ACC112 (cell line): ENCODE results near the gene ARHGEF7.

Experiments used
- H2AFZ ChIP-seq: fragments of 200-600 bp; sonication (generic); one replicate; pipeline ENCODE4 v1.6.0; 2017; ENCODE audit warnings: antibody characterized with exemption, low read length; ENCODE audit not compliant: unreplicated experiment
- H3K27ac ChIP-seq: fragments of 200-600 bp; sonication (generic); 2 replicates; pipeline ENCODE4 v1.5.1; 2014; ENCODE audit warnings: low read depth, mild to moderate bottlenecking, antibody characterized with exemption, low read length, moderate library complexity
- H3K27me3 ChIP-seq: fragments of 200-600 bp; sonication (generic); 2 replicates; pipeline ENCODE4 v1.6.1; 2014; ENCODE audit warnings: mild to moderate bottlenecking, antibody characterized with exemption, low read length, moderate library complexity, mixed read lengths; ENCODE audit not compliant: insufficient read depth
- H3K36me3 ChIP-seq: fragments of 200-600 bp; sonication (generic); 2 replicates; pipeline ENCODE4 v1.6.1; 2016; ENCODE audit warnings: mild to moderate bottlenecking, antibody characterized with exemption, low read length, moderate library complexity, mixed read lengths; ENCODE audit not compliant: insufficient read depth
- H3K4me1 ChIP-seq: fragments of 200-600 bp; sonication (generic); one replicate; pipeline ENCODE4 v1.6.1; 2016; ENCODE audit warnings: low read length, mixed read lengths; ENCODE audit not compliant: insufficient read depth, unreplicated experiment, control insufficient read depth
- H3K4me3 ChIP-seq: fragments of 200-600 bp; sonication (generic); 2 replicates; pipeline ENCODE4 v1.5.1; 2014; ENCODE audit warnings: mild to moderate bottlenecking, low read depth, low read length
- H3K79me2 ChIP-seq: fragments of 200-600 bp; sonication (generic); one replicate; pipeline ENCODE4 v1.6.0; 2016; ENCODE audit warnings: low read length; ENCODE audit not compliant: control insufficient read depth, unreplicated experiment, insufficient read depth

ARHGEF7 gene

GRCh38 chr13:111120913-111121312 is 5.8 kb downstream of the ARHGEF7 start:
- Histone ChIP-seq H3K4me1 (peaks cover 5% of the 10 kb centered on the region), H3K36me3 (no peaks in the 10 kb centered on the region), H3K4me3 (no peak overlapping the region), H3K27me3 (peaks cover 50% of the 10 kb centered on the region), H2AFZ (no peak overlapping the region), H3K79me2 (no peaks in the 10 kb centered on the region), H3K27ac (no peak overlapping the region)

- H2AFZ ChIP-seq: no peak overlapping the region
- H3K4me3 ChIP-seq: no peak overlapping the region
- H3K27me3 ChIP-seq: peaks cover 48% of the 10 kb centered on the region
- peaks cover 5% of the 10 kb centered on the region for H3K4me1 ChIP-seq
- H3K27ac ChIP-seq: no peak overlapping the region
- no peaks in the 10 kb centered on the region for H3K36me3 ChIP-seq
- H3K79me2 ChIP-seq: no peaks in the 10 kb centered on the region
Measured at GRCh38 chr13:111121506-111121905, 6.4 kb downstream of the ARHGEF7 start.

DNA sequence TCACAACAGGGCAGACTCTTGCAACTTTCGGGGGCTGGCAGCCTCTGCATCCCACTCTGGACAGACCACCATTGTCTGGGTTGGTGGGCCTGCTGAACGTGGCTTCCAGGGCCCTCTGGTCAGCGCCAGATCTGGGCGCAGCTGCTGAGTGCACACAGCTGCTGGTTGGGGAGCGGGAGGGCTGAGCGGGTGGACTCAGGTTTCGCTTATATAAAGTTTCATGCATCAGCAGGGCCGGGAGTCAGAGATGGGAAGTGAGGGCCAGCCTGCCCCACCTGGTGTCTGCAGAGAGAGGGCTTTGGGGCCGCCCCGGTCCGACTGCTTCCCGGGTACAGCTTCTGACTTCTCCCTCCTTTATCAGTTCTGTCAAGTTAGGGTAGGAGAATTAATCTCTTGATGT is 6.9 kb downstream of the ARHGEF7 start:
- Histone ChIP-seq H3K27me3 (peaks cover 48% of the 10 kb centered on the region), H3K79me2 (no peaks in the 10 kb centered on the region), H3K36me3 (no peaks in the 10 kb centered on the region), H3K27ac (no peak overlapping the region), H3K4me3 (no peak overlapping the region), H2AFZ (no peak overlapping the region), H3K4me1 (no peaks in the 10 kb centered on the region)

DNA sequence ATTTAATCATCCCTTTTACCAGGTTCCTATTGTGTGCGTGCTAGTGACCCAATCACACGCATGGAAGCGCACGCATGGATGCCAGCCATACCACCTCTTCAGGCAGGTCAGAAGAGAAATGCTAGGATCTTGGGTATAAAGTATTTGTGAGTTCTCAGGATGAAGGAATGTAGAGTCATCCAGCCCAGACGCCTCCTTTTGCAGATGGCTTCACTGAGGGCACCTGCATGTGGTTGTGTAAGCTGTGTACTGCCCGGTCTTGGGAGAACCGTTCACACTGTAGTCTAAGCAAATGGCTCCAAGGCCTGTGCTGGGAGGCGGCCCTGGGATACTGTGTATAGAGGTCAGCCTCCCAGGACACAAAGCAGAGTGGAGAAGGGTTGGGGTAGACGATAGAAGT is 7.5 kb downstream of the ARHGEF7 start:
- Histone ChIP-seq H2AFZ (no peak overlapping the region), H3K79me2 (no peaks in the 10 kb centered on the region), H3K27ac (no peak overlapping the region), H3K27me3 (peaks cover 44% of the 10 kb centered on the region), H3K4me1 (no peaks in the 10 kb centered on the region), H3K36me3 (no peaks in the 10 kb centered on the region), H3K4me3 (no peak overlapping the region)

DNA sequence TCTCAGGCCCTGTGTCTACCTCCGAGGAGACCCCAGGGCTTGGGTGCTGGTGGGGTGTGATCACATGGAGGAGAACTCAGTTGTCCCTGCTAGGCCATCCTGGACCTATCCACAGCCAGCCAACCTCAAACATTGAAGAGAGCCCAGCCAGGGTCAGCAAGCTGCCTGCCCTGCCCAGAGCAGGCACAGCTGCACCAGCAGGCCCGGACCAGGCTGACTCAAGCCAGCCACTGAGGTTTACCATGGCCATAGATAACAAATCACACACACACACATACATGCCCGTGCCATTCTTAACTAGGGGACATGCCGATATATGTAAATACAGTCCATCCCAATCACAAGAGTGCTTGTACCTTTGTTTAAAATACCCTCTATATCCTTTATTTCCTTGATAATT is 8.1 kb downstream of the ARHGEF7 start:
- Histone ChIP-seq H3K27me3 (peaks cover 41% of the 10 kb centered on the region), H3K79me2 (no peaks in the 10 kb centered on the region), H2AFZ (no peak overlapping the region), H3K4me3 (no peak overlapping the region), H3K36me3 (no peaks in the 10 kb centered on the region), H3K27ac (no peak overlapping the region), H3K4me1 (no peaks in the 10 kb centered on the region)

- Histone ChIP-seq H3K4me1 (no peaks in the 10 kb centered on the region), H2AFZ (no peak overlapping the region), H3K4me3 (no peak overlapping the region), H3K27ac (no peak overlapping the region), H3K36me3 (no peaks in the 10 kb centered on the region), H3K27me3 (peaks cover 41% of the 10 kb centered on the region), H3K79me2 (no peaks in the 10 kb centered on the region)
Measured at GRCh38 chr13:111123649-111124048, 8.5 kb downstream of the ARHGEF7 start.

- Histone ChIP-seq H3K36me3 (no peaks in the 10 kb centered on the region), H2AFZ (no peak overlapping the region), H3K79me2 (no peaks in the 10 kb centered on the region), H3K4me3 (no peak overlapping the region), H3K4me1 (no peaks in the 10 kb centered on the region), H3K27ac (no peak overlapping the region), H3K27me3 (peaks cover 51% of the 10 kb centered on the region)
Measured at GRCh38 chr13:111126509-111126908, 11.4 kb downstream of the ARHGEF7 start.

DNA sequence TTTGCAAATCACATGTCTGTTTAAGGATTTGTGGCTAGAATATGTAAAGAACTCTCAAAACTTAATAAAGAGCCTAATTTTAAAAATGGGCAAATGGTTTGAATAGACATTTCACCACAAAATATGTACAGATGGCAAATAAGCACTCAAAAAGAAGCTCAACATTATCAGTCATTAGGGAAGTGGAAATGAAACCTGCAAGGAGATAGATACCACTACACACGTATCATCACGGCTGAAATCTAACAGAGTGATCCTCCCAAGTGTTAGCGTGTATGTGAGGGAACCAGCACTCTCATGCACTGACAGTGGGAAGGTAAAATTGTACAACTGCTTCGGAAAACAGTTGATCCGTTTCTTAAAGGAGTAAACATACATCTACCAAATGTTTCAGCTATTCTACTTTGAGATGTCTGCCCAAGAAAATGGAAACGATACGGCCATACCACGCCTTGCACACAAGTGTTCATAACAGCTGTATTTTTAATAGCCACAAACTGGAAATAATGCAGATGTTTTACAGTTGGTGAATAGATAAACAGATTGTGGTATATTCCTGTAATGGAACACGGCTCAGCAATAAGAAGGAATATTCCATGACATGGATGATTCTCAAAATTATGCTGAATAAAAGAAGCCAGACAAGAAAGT is 14.5 kb downstream of the ARHGEF7 start:
- Histone ChIP-seq H3K4me3 (no peak overlapping the region), H3K79me2 (no peaks in the 10 kb centered on the region), H3K27me3 (peaks cover 45% of the 10 kb centered on the region), H3K27ac (no peak overlapping the region), H2AFZ (no peak overlapping the region), H3K36me3 (no peaks in the 10 kb centered on the region), H3K4me1 (no peaks in the 10 kb centered on the region)

- Histone ChIP-seq H3K27ac (no peak overlapping the region), H2AFZ (no peak overlapping the region), H3K27me3 (peaks cover 45% of the 10 kb centered on the region), H3K4me1 (no peaks in the 10 kb centered on the region), H3K4me3 (no peak overlapping the region), H3K36me3 (no peaks in the 10 kb centered on the region), H3K79me2 (no peaks in the 10 kb centered on the region)
Measured at GRCh38 chr13:111130116-111130508, 15.0 kb downstream of the ARHGEF7 start.

DNA sequence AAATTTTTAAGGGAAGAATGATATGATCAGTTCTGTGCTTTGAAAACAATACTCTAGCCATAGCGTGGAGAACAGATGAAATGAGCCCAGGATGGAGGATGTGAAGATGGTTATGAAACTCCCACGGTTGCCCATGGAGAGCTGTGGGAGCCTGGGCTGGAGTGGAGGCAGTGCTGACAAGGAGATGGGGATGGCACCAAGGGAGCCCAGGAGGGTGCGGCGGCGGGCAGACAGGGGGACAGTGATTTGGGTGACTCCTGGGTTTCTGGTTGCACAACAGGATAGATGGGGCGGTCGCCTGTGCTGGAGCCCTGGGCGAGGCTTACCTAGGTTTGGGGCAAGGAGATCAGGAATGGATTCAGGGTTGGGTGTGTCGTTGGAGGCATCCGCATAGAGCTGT is 15.9 kb downstream of the ARHGEF7 start:
- Histone ChIP-seq H3K4me3 (no peak overlapping the region), H2AFZ (no peak overlapping the region), H3K27me3 (peaks cover 38% of the 10 kb centered on the region), H3K27ac (no peak overlapping the region), H3K4me1 (no peaks in the 10 kb centered on the region), H3K36me3 (no peaks in the 10 kb centered on the region), H3K79me2 (no peaks in the 10 kb centered on the region)

GRCh38 chr13:111131611-111132010 is 16.5 kb downstream of the ARHGEF7 start:
- Histone ChIP-seq H2AFZ (no peak overlapping the region), H3K27me3 (peaks cover 35% of the 10 kb centered on the region), H3K27ac (no peak overlapping the region), H3K36me3 (no peaks in the 10 kb centered on the region), H3K79me2 (no peaks in the 10 kb centered on the region), H3K4me1 (no peaks in the 10 kb centered on the region), H3K4me3 (no peak overlapping the region)
